Esophagus (tissue), 2 donors: Measurements from ENCODE around the gene MYH10. TPM values are rescaled to one million over a fixed set of nuclear protein-coding genes. Genes with fewer than 3 reads are reported as not detected.

Experiments used
- H3K27ac ChIP-seq, 2 donors: one replicate each; pipeline ENCODE4 v1.5.1; 2013; ENCODE audit warnings: low read depth in 2 of 2, mild to moderate bottlenecking in 2 of 2, inconsistent platforms in 1 of 2, low read length in 1 of 2, moderate library complexity in 1 of 2
- H3K27me3 ChIP-seq, 2 donors: one replicate each; pipeline ENCODE4 v1.6.1; 2013; ENCODE audit warnings: low read length in 2 of 2, control low read depth in 1 of 2, mild to moderate bottlenecking in 1 of 2; ENCODE audit not compliant: insufficient read depth in 2 of 2, control insufficient read depth in 1 of 2
- H3K36me3 ChIP-seq, 2 donors: one replicate each; pipeline ENCODE4 v1.6.1; 2013; ENCODE audit warnings: low read length in 1 of 2; ENCODE audit not compliant: control insufficient read depth in 2 of 2, insufficient read depth in 2 of 2
- H3K4me1 ChIP-seq, 2 donors: one replicate each; pipeline ENCODE4 v1.6.1; 2013; ENCODE audit warnings: low read length in 1 of 2; ENCODE audit not compliant: control insufficient read depth in 2 of 2, insufficient read depth in 2 of 2
- H3K4me3 ChIP-seq, 2 donors: one replicate each; pipeline ENCODE4 v1.5.1; 2013; ENCODE audit warnings: low read length in 2 of 2, mild to moderate bottlenecking in 2 of 2, low read depth in 1 of 2, moderate library complexity in 1 of 2
- H3K9me3 ChIP-seq, 2 donors: one replicate each; pipeline ENCODE4 v1.6.1; 2013; ENCODE audit warnings: mild to moderate bottlenecking in 2 of 2, low read depth in 1 of 2, low read length in 1 of 2, moderate library complexity in 1 of 2; ENCODE audit not compliant: control insufficient read depth in 2 of 2, insufficient read depth in 1 of 2
- WGBS, 2 donors: extraction: QIAGEN DNeasy Blood & Tissue Kit; methylation state at CpG; one replicate each; pipeline ENCODE4 v1.1.7; 2013; 5-methylcytosine and 5-hydroxymethylcytosine counted together
- polyA plus RNA-seq, 2 donors: library from polyadenylated mRNA; stranded (reverse); fragments of 200-250 nt; gene quantifications; one replicate each; pipeline ENCODE4 v1.2.3, GENCODE V29; 2013
- donor health status: healthy with polysubstance abuse.
- donor health status: Bipolar disorder and iron deficiency.

MYH10 gene
- polyA plus RNA-seq, 2 donors: 2.4 to 3.2 TPM

GRCh38 chr17:8443756-8444155 lies 186.8 kb downstream of the MYH10 start:
- 87 to 89% methylated on average over 7 of the region's 7 CpGs for WGBS, 2 donors
- H3K9me3 ChIP-seq: no peaks in the 10 kb centered on the region
- peaks cover 5 to 9% of the 10 kb centered on the region in 2 donors for H3K36me3 ChIP-seq
- H3K4me3 ChIP-seq: no peak overlapping the region
- H3K27me3 ChIP-seq: no peaks in the 10 kb centered on the region
- H3K27ac ChIP-seq: no peak overlapping the region
- H3K4me1 ChIP-seq: no peaks in the 10 kb centered on the region

GRCh38 chr17:8442310-8442709 lies 188.2 kb downstream of the MYH10 start:
- Histone ChIP-seq H3K4me1 (no peaks in the 10 kb centered on the region), H3K36me3 (peaks cover 5 to 9% of the 10 kb centered on the region in 2 donors)

GRCh38 chr17:8441690-8442089 lies 188.8 kb downstream of the MYH10 start:
- no peaks in the 10 kb centered on the region for H3K9me3 ChIP-seq
- H3K4me3 ChIP-seq: no peak overlapping the region
- H3K36me3 ChIP-seq: peaks cover 5 to 6% of the 10 kb centered on the region in 2 donors
- 78 to 84% methylated on average over 2 of the region's 2 CpGs for WGBS, 2 donors
- no peaks in the 10 kb centered on the region for H3K27me3 ChIP-seq
- peak overlapping the region in 1 of 2 donors; percentile 22 for H3K27ac ChIP-seq
- H3K4me1 ChIP-seq: no peaks in the 10 kb centered on the region

More at GRCh38 chr17:8442310-8442709, 188.2 kb downstream of the MYH10 start:
- WGBS, 2 donors: 92 to 94% methylated on average over 2 of the region's 2 CpGs
- Histone ChIP-seq H3K9me3 (no peaks in the 10 kb centered on the region), H3K27me3 (no peaks in the 10 kb centered on the region), H3K27ac (no peak overlapping the region), H3K4me3 (no peak overlapping the region)

DNA sequence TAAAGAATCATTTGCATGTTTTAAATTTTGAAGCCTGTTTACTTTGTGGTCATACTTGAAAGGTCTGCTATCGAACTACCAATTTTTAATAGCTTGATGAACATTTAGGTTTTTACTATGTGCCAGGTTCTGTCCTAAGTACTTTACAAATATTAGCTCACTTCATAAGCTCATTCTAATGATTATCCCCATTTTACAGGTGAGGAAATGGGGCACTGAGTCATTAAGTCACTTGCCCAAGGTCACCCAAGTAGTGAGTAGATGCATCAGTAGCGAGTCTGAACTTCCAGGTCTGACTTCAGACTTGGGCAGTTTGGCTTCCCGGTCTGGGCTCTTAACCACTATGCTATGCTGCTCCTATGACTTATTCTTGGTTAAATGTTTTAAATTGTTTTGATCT lies 190.8 kb downstream of the MYH10 start:
- H3K27ac ChIP-seq: no peak overlapping the region
- no peaks in the 10 kb centered on the region for H3K9me3 ChIP-seq
- no peaks in the 10 kb centered on the region for H3K27me3 ChIP-seq
- H3K36me3 ChIP-seq: peaks cover 5 to 6% of the 10 kb centered on the region in 2 donors
- H3K4me1 ChIP-seq: no peaks in the 10 kb centered on the region
- WGBS, 2 donors: 96% methylated on average over 3 of the region's 3 CpGs
- no peak overlapping the region for H3K4me3 ChIP-seq

DNA sequence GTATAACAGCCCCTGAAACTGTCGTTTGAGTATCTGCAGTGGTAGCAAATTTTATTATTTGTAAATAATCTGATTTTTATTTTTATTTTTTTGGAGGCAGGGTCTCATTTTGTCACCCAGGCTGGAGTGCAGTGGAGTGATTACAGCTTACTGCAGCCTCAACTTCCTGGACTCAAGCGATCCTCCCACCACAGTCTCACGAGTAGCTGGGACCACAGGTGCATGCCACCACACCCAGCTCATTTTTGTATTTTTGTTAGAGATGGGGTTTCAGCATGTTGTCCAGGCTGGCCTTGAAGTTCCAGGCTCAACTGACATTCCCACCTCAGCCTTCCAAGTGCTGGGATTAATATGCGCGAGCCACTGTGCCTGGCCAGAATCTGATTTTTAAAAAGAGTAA lies 192.1 kb downstream of the MYH10 start:
- Histone ChIP-seq H3K36me3 (peaks cover 0 to 3% of the 10 kb centered on the region in 2 donors), H3K27ac (no peak overlapping the region), H3K4me1 (no peaks in the 10 kb centered on the region), H3K9me3 (no peaks in the 10 kb centered on the region), H3K4me3 (no peak overlapping the region), H3K27me3 (no peaks in the 10 kb centered on the region)
- 79 to 89% methylated on average over 5 of the region's 5 CpGs for WGBS, 2 donors

GRCh38 chr17:8436844-8437171 lies 193.7 kb downstream of the MYH10 start:
- H3K9me3 ChIP-seq: no peaks in the 10 kb centered on the region
- no peaks in the 10 kb centered on the region for H3K27me3 ChIP-seq
- H3K4me3 ChIP-seq: peak overlapping the region; percentile 74 to 79
- no peaks in the 10 kb centered on the region for H3K4me1 ChIP-seq
- peak overlapping the region; percentile 99 for H3K27ac ChIP-seq
- H3K36me3 ChIP-seq: no peaks in the 10 kb centered on the region
- WGBS, 2 donors: 8 to 15% methylated on average over 5 of the region's 5 CpGs

DNA sequence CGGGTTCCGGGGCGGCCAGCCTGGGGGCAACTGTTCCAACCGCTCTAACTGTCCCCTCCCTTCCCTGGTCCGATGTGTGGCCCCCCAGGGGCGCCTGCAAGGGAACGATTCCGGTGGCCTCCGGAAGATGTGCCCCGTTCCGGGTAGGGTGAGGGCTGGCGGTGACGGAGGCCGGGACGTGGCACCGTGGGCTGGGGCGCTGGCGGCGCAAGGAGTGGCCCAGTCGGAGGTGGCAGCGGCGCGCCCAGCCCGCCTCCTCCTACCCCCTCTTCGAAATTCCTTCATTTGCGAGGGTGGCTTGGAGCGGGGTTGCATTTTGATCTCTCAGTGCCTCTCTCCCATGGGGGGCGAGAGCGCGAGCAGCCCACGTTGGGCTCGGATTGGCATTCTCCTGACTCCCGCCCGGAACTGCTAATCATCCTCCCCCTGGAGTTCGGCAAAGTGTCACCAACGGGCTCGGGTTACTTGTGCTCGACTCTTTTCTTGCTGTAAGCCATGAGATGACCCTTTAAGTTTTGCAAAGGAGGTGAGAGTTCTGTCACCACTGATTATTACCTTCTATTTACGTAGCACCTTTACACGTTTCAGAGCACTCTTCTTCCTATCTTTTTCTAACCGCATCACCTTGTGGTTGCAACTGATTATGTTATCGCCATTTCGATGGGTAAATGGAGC lies 194.2 kb downstream of the MYH10 start:
- Histone ChIP-seq H3K9me3 (no peaks in the 10 kb centered on the region), H3K27me3 (no peaks in the 10 kb centered on the region), H3K4me1 (no peaks in the 10 kb centered on the region), H3K4me3 (peak overlapping the region; percentile 74 to 79), H3K36me3 (no peaks in the 10 kb centered on the region), H3K27ac (peak overlapping the region; percentile 99)
- WGBS, 2 donors: 0 to 1% methylated on average over 32 to 43 of the region's 43 CpGs

- Histone ChIP-seq H3K27me3 (no peaks in the 10 kb centered on the region), H3K4me1 (no peaks in the 10 kb centered on the region), H3K4me3 (peak within 1 kb of the TSS; percentile 74 to 79), H3K36me3 (no peaks in the 10 kb centered on the region), H3K27ac (peak within 1 kb of the TSS; percentile 99), H3K9me3 (no peaks in the 10 kb centered on the region)
- WGBS, 2 donors: 2 to 3% methylated on average over 47 to 68 of the region's 68 CpGs
Measured at GRCh38 chr17:8435245-8436168, 195.0 kb downstream of the MYH10 start, which contains the start of gene NDEL1. NDEL1 (plus strand) TSS chr17:8435884; CDS start chr17:8444272, 8,388 bp downstream.

DNA sequence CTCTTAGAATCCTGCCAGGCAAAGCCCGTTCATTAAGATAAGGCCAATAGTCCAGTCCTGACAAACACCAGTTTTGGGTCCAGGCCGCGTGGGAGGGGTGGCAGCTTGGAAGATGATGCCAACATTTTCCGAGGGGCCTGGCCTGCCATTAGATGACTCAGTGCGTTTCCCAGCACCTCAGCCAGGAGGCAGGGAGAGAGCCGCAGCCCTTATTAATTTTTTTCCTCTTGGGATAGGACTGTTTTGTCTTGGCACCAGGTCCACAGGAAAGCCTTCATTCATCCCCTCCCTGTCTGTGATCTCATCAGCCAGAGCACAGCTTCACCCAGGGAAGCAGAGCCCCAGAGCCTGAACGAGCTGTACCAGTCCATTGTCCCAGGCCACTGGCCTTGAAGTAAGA lies 199.6 kb downstream of the MYH10 start:
- Histone ChIP-seq H3K27me3 (no peaks in the 10 kb centered on the region), H3K36me3 (no peaks in the 10 kb centered on the region), H3K4me3 (no peak overlapping the region), H3K4me1 (no peaks in the 10 kb centered on the region), H3K27ac (peak overlapping the region; percentile 1 to 57), H3K9me3 (no peaks in the 10 kb centered on the region)
- 37 to 47% methylated on average over 7 of the region's 7 CpGs for WGBS, 2 donors
